CD14-positive monocyte (primary cell): ENCODE results near the gene VPS37B. TPM values are rescaled to one million over a fixed set of nuclear protein-coding genes. Genes with fewer than 3 reads are reported as not detected.

Experiments used
- DNase-seq, 3 donors: peaks; one replicate each; pipeline ENCODE4 v3.0.0-alpha.2; 2011 to 2022
- H2AFZ ChIP-seq: 2 replicates; pipeline ENCODE4 v1.6.0; 2012; ENCODE audit warnings: mild to moderate bottlenecking, low read depth, low read length, inconsistent platforms; ENCODE audit not compliant: insufficient read depth, poor library complexity, severe bottlenecking
- H3K27ac ChIP-seq, 2 donors: 1 replicate in 1 of 2; 2 replicates in 1 of 2; pipeline ENCODE4 v1.5.1; 2012 to 2013; ENCODE audit warnings: low read length in 2 of 2, control low read depth in 1 of 2, inconsistent platforms in 1 of 2, low read depth in 1 of 2, mild to moderate bottlenecking in 1 of 2
- H3K27me3 ChIP-seq, 2 donors: one replicate each; pipeline versions ENCODE4 v1.6.0 to v1.6.1; 2011 to 2013; ENCODE audit warnings: low read length in 2 of 2; ENCODE audit not compliant: control insufficient read depth in 2 of 2, insufficient read depth in 2 of 2
- H3K36me3 ChIP-seq, 2 donors: replicated peaks in 1 of 2; 1 replicate in 1 of 2; 2 replicates in 1 of 2; pipeline versions ENCODE4 v1.5.1 to v1.6.1; 2012 to 2013; ENCODE audit warnings: low read length in 2 of 2, control low read depth in 1 of 2, inconsistent platforms in 1 of 2, mild to moderate bottlenecking in 1 of 2; ENCODE audit not compliant: insufficient read depth in 2 of 2, control insufficient read depth in 1 of 2
- H3K4me1 ChIP-seq, 2 donors: 1 replicate in 1 of 2; 2 replicates in 1 of 2; pipeline versions ENCODE4 v1.5.1 to v1.6.1; 2012 to 2013; ENCODE audit warnings: low read length in 2 of 2, control low read depth in 1 of 2, inconsistent platforms in 1 of 2, mild to moderate bottlenecking in 1 of 2, moderate library complexity in 1 of 2; ENCODE audit not compliant: insufficient read depth in 2 of 2, control insufficient read depth in 1 of 2
- H3K4me2 ChIP-seq: replicated peaks from 2 replicates; pipeline ENCODE3; 2012; ENCODE audit warnings: low read length, moderate library complexity, mild to moderate bottlenecking; ENCODE audit not compliant: poor library complexity, severe bottlenecking; ENCODE audit errors: extremely low read depth
- H3K4me3 ChIP-seq, 3 experiments: fragments of 200-600 bp in 1 of 3; sonication (generic) in 1 of 3; replicated peaks in 1 of 3; 1 replicate in 2 of 3; 2 replicates in 1 of 3; pipeline ENCODE4 v1.5.1; 2011 to 2013; ENCODE audit warnings: low read length in 3 of 3, mild to moderate bottlenecking in 3 of 3, control low read depth in 2 of 3, low read depth in 2 of 3, inconsistent platforms in 1 of 3, moderate library complexity in 1 of 3
- H3K79me2 ChIP-seq: 2 replicates; pipeline ENCODE4 v1.6.0; 2012; ENCODE audit warnings: mild to moderate bottlenecking, control low read depth, inconsistent platforms, low read length, moderate library complexity; ENCODE audit not compliant: insufficient read depth
- H3K9ac ChIP-seq: 2 replicates; pipeline ENCODE4 v1.6.0; 2017; ENCODE audit warnings: low read length, mild to moderate bottlenecking; ENCODE audit not compliant: insufficient read depth, poor library complexity, severe bottlenecking
- H3K9me3 ChIP-seq, 2 donors: replicated peaks in 1 of 2; 1 replicate in 1 of 2; 2 replicates in 1 of 2; pipeline versions ENCODE4 v1.5.1 to v1.6.1; 2012 to 2013; ENCODE audit warnings: low read length in 2 of 2, control low read depth in 1 of 2; ENCODE audit not compliant: control insufficient read depth in 1 of 2, insufficient read depth in 1 of 2
- H4K20me1 ChIP-seq: 2 replicates; pipeline ENCODE4 v1.6.0; 2012; ENCODE audit warnings: mild to moderate bottlenecking, low read length, control low read depth, moderate library complexity; ENCODE audit not compliant: insufficient read depth
- H3K27ac Mint-ChIP-seq, 7 donors: one replicate each; pipeline ENCODE4 v1.8.0; 2020; ENCODE audit warnings: mild to moderate bottlenecking in 7 of 7, mixed read lengths in 7 of 7, moderate library complexity in 6 of 7, inconsistent platforms in 2 of 7
- H3K27me3 Mint-ChIP-seq, 3 donors: one replicate each; pipeline ENCODE4 v1.8.0; 2021 to 2022; ENCODE audit warnings: low read depth in 3 of 3, mild to moderate bottlenecking in 3 of 3, mixed read lengths in 3 of 3, moderate library complexity in 3 of 3, inconsistent platforms in 1 of 3
- H3K36me3 Mint-ChIP-seq, 2 donors: one replicate each; pipeline ENCODE4 v1.8.0; 2020; ENCODE audit warnings: mixed read lengths in 2 of 2, inconsistent platforms in 1 of 2, mild to moderate bottlenecking in 1 of 2
- H3K4me1 Mint-ChIP-seq: one replicate; pipeline ENCODE4 v1.8.0; 2020; ENCODE audit warnings: mild to moderate bottlenecking, mixed read lengths
- H3K4me3 Mint-ChIP-seq, 2 donors: one replicate each; pipeline ENCODE4 v1.8.0; 2020; ENCODE audit warnings: mild to moderate bottlenecking in 2 of 2, mixed read lengths in 2 of 2, moderate library complexity in 1 of 2
- H3K9me3 Mint-ChIP-seq, 7 donors: one replicate each; pipeline ENCODE4 v1.8.0; 2020 to 2022; ENCODE audit warnings: mixed read lengths in 7 of 7, mild to moderate bottlenecking in 6 of 7, moderate library complexity in 6 of 7, inconsistent platforms in 2 of 7
- WGBS: methylation state at CpG from one replicate; pipeline ENCODE4 v1.1.5; 2013; ENCODE audit warnings: missing lambda C conversion rate; ENCODE audit not compliant: insufficient coverage; 5-methylcytosine and 5-hydroxymethylcytosine counted together
- intact Hi-C, 2 donors: fragments of 100-400 bp; cut with micrococcal nuclease; formaldehyde crosslinking; loops; one replicate each; pipeline versions ENCODE4 v1.15.0 to v1.15.1; 2023
- polyA plus RNA-seq, 3 donors: library from polyadenylated mRNA; depleted of rRNA in 1 of 3; unstranded in 2 of 3; stranded (reverse) in 1 of 3; fragments of 300-500 nt in 2 of 3; fragments of >200 nt in 1 of 3; fragmentation: Illumina TruSeq in 2 of 3; gene quantifications; 1 replicate in 2 of 3; 2 replicates in 1 of 3; pipeline ENCODE4 v1.2.3, GENCODE V29; 2012 to 2021
- TF ChIP-seq, protein P1 (sequence below): fragments of 200-600 bp; IDR thresholded peaks from one replicate; pipeline ENCODE4 v1.8.0; 2022; ENCODE audit warnings: antibody characterized with exemption, mild to moderate bottlenecking

Gene VPS37B
- polyA plus RNA-seq, 3 donors, result 12.3 to 34.3 (median 16.4) TPM

DNA sequence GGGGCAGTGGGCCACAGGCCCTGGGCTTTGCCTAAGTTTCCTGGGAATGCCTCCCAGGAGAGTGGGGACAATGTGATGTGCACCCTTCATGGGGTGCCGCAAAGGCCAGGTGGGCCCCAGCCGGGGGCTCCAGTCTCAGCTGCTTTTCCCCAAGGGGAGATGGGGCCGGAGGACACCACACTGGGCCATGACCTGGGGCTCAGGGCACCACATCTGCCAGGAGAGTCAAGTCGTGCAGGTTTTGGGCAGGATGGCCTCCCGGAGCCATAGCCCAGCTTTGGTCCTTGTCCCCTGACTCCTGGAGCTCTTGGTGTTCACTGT, 48.4 kb downstream of the VPS37B start:
- no peaks in the 10 kb centered on the region for H4K20me1 ChIP-seq
- no peaks in the 10 kb centered on the region for H3K36me3 ChIP-seq
- Mint-ChIP-seq H3K27ac (no peak overlapping the region), H3K9me3 (no peaks in the 10 kb centered on the region), H3K36me3 (no peaks in the 10 kb centered on the region), H3K4me3 (no peak overlapping the region), H3K27me3 (peaks cover 0 to 2% (median 0%) of the 10 kb centered on the region in 3 donors), H3K4me1 (no peaks in the 10 kb centered on the region)
- intact Hi-C loops, result no loop called here
- DNase-seq, result no peak
- H2AFZ ChIP-seq, result no peak overlapping the region
- TF ChIP-seq, protein P1, sequence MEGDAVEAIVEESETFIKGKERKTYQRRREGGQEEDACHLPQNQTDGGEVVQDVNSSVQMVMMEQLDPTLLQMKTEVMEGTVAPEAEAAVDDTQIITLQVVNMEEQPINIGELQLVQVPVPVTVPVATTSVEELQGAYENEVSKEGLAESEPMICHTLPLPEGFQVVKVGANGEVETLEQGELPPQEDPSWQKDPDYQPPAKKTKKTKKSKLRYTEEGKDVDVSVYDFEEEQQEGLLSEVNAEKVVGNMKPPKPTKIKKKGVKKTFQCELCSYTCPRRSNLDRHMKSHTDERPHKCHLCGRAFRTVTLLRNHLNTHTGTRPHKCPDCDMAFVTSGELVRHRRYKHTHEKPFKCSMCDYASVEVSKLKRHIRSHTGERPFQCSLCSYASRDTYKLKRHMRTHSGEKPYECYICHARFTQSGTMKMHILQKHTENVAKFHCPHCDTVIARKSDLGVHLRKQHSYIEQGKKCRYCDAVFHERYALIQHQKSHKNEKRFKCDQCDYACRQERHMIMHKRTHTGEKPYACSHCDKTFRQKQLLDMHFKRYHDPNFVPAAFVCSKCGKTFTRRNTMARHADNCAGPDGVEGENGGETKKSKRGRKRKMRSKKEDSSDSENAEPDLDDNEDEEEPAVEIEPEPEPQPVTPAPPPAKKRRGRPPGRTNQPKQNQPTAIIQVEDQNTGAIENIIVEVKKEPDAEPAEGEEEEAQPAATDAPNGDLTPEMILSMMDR, result no peak
- H3K9ac ChIP-seq, result no peak overlapping the region
- 97% methylated on average over 5 of the region's 5 CpGs for WGBS
- H3K27me3 ChIP-seq, result no peaks in the 10 kb centered on the region
- no peak overlapping the region for H3K27ac ChIP-seq
- no peaks in the 10 kb centered on the region for H3K4me1 ChIP-seq
- H3K4me2 ChIP-seq, result no peak overlapping the region
- H3K9me3 ChIP-seq, result no peaks in the 10 kb centered on the region
- no peaks in the 10 kb centered on the region for H3K79me2 ChIP-seq
- no peak overlapping the region for H3K4me3 ChIP-seq

DNA sequence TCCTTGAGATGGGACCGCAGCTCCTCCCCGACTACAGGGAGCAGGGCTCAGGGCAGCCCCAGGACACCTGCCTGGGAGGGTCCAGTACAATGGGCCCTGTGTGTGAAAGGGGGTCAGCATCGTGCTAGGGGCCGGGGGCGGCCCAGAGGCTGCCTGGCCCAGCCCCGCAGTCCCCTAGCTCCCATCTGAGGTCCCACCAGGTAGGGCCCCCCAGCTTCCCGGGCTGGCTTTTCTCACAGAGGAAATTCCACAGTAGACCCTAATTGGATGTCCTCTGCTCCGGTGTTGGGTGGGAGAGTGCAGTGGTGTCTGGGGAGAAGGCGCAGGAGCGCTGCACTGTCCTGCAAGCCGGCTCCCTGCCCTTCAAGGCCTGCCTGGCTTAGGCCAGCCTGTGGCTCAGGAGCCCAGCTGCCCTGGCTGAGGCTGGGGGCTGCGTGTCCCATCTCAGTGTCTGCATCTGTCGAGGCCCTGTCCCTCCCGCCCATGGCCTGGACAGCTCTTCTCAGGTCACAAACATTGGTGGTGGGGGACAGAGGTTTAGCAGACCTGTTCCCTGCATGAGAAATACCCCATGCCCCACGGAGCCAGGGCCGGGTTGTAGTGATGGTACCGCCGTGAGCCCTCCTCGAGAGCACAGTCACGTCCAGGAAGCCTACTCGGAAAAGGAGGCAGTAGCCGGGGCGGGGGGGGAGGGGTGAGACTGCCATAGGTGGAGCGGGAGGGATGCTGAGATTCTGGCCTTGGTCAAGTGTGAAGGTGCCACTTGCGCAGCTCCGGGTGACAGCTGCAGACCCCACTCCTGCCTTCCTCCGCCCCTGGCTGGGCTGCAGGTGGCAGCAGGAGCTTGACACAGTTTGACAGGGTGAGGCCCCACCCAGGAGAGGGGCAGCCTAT, 49.1 kb downstream of the VPS37B start:
- DNase-seq, result no peak
- Histone ChIP-seq H3K27ac (no peak overlapping the region), H3K4me1 (no peaks in the 10 kb centered on the region), H4K20me1 (no peaks in the 10 kb centered on the region), H3K4me2 (no peak overlapping the region), H3K9me3 (no peaks in the 10 kb centered on the region), H3K4me3 (no peak overlapping the region), H3K27me3 (no peaks in the 10 kb centered on the region), H3K9ac (no peak overlapping the region), H3K36me3 (no peaks in the 10 kb centered on the region), H2AFZ (no peak overlapping the region), H3K79me2 (no peaks in the 10 kb centered on the region)
- Mint-ChIP-seq H3K9me3 (no peaks in the 10 kb centered on the region), H3K36me3 (no peaks in the 10 kb centered on the region), H3K4me3 (no peak overlapping the region), H3K27me3 (peaks cover 0 to 2% (median 1%) of the 10 kb centered on the region in 3 donors), H3K27ac (no peak overlapping the region), H3K4me1 (no peaks in the 10 kb centered on the region)
- TF ChIP-seq, protein P1, result no peak
- intact Hi-C loops, result no loop called here
- WGBS, result 94% methylated on average over 22 of the region's 27 CpGs
